KOPT-K1 (cell line): ENCODE measurements around the gene AMOTL1.

ENCODE experiments used
- H3K27ac ChIP-seq: fragments of 200-600 bp; sonication (generic); 2 replicates; pipeline ENCODE4 v1.5.1; 2016; ENCODE audit warnings: antibody characterized with exemption, mild to moderate bottlenecking, low read depth, low read length; ENCODE audit not compliant: poor library complexity, severe bottlenecking
- H3K36me3 ChIP-seq: fragments of 200-600 bp; sonication (generic); 2 replicates; pipeline ENCODE4 v1.5.1; 2017; ENCODE audit warnings: antibody characterized with exemption, mild to moderate bottlenecking, low read length, moderate library complexity; ENCODE audit not compliant: insufficient read depth
- H3K9me3 ChIP-seq: fragments of 200-600 bp; sonication (generic); 2 replicates; pipeline ENCODE4 v1.5.1; 2017; ENCODE audit warnings: antibody characterized with exemption, low read length, mild to moderate bottlenecking; ENCODE audit not compliant: insufficient read depth, poor library complexity, severe bottlenecking

The AMOTL1 gene

GRCh38 chr11:94754335-94754734 is 13.8 kb upstream of the AMOTL1 start:
- H3K9me3 ChIP-seq = no peaks in the 10 kb centered on the region
- H3K27ac ChIP-seq = no peak overlapping the region
- H3K36me3 ChIP-seq = no peaks in the 10 kb centered on the region

GRCh38 chr11:94754819-94755218 is 13.3 kb upstream of the AMOTL1 start:
- Histone ChIP-seq H3K27ac (no peak overlapping the region), H3K36me3 (no peaks in the 10 kb centered on the region)

GRCh38 chr11:94755494-94755893 is 12.7 kb upstream of the AMOTL1 start:
- no peaks in the 10 kb centered on the region for H3K9me3 ChIP-seq
- H3K36me3 ChIP-seq = no peaks in the 10 kb centered on the region
- no peak overlapping the region for H3K27ac ChIP-seq

More at GRCh38 chr11:94754819-94755218, 13.3 kb upstream of the AMOTL1 start:
- H3K9me3 ChIP-seq = no peaks in the 10 kb centered on the region

- Histone ChIP-seq H3K9me3 (no peaks in the 10 kb centered on the region), H3K27ac (no peak overlapping the region), H3K36me3 (no peaks in the 10 kb centered on the region)
These were observed 11.0 kb upstream of the AMOTL1 start for GRCh38 chr11:94757037-94757735.

- Histone ChIP-seq H3K36me3 (no peaks in the 10 kb centered on the region), H3K9me3 (no peaks in the 10 kb centered on the region), H3K27ac (no peak overlapping the region)
These were observed 9.5 kb upstream of the AMOTL1 start for GRCh38 chr11:94758666-94759065.

GRCh38 chr11:94759522-94759921 is 8.6 kb upstream of the AMOTL1 start:
- Histone ChIP-seq H3K9me3 (no peaks in the 10 kb centered on the region), H3K36me3 (no peaks in the 10 kb centered on the region), H3K27ac (no peak overlapping the region)

- H3K9me3 ChIP-seq = no peaks in the 10 kb centered on the region
- no peak overlapping the region for H3K27ac ChIP-seq
- H3K36me3 ChIP-seq = no peaks in the 10 kb centered on the region
These were observed 7.9 kb upstream of the AMOTL1 start for GRCh38 chr11:94760296-94760695.

- Histone ChIP-seq H3K27ac (no peak overlapping the region), H3K36me3 (no peaks in the 10 kb centered on the region), H3K9me3 (no peaks in the 10 kb centered on the region)
These were observed 5.9 kb upstream of the AMOTL1 start for GRCh38 chr11:94762208-94762607.

- H3K9me3 ChIP-seq = peaks cover 5% of the 10 kb centered on the region
- H3K27ac ChIP-seq = no peak overlapping the region
- H3K36me3 ChIP-seq = no peaks in the 10 kb centered on the region
These were observed 5.2 kb upstream of the AMOTL1 start for GRCh38 chr11:94762995-94763394.

GRCh38 chr11:94766713-94767206 is 1.4 kb upstream of the AMOTL1 start:
- Histone ChIP-seq H3K27ac (no peak overlapping the region), H3K9me3 (peaks cover 23% of the 10 kb centered on the region), H3K36me3 (no peaks in the 10 kb centered on the region)

GRCh38 chr11:94767291-94767690 is 865 bp upstream of the AMOTL1 start:
- H3K9me3 ChIP-seq = peaks cover 23% of the 10 kb centered on the region
- H3K36me3 ChIP-seq = no peaks in the 10 kb centered on the region
- no peak overlapping the region for H3K27ac ChIP-seq

GRCh38 chr11:94768602-94769541 is 716 bp downstream of the AMOTL1 start:
- Histone ChIP-seq H3K9me3 (peaks cover 23% of the 10 kb centered on the region), H3K36me3 (no peaks in the 10 kb centered on the region), H3K27ac (no peak overlapping the region)

GRCh38 chr11:94769880-94770279 is 1.7 kb downstream of the AMOTL1 start:
- Histone ChIP-seq H3K36me3 (no peaks in the 10 kb centered on the region), H3K27ac (no peak overlapping the region), H3K9me3 (peaks cover 23% of the 10 kb centered on the region)

GRCh38 chr11:94770563-94771120 is 2.5 kb downstream of the AMOTL1 start:
- H3K9me3 ChIP-seq = peaks cover 23% of the 10 kb centered on the region
- no peak overlapping the region for H3K27ac ChIP-seq
- no peaks in the 10 kb centered on the region for H3K36me3 ChIP-seq

GRCh38 chr11:94771390-94771789 is 3.2 kb downstream of the AMOTL1 start:
- H3K9me3 ChIP-seq = peaks cover 23% of the 10 kb centered on the region
- H3K27ac ChIP-seq = no peak overlapping the region
- H3K36me3 ChIP-seq = no peaks in the 10 kb centered on the region
